Measurements from ENCODE around the gene NOXO1.

DNA sequence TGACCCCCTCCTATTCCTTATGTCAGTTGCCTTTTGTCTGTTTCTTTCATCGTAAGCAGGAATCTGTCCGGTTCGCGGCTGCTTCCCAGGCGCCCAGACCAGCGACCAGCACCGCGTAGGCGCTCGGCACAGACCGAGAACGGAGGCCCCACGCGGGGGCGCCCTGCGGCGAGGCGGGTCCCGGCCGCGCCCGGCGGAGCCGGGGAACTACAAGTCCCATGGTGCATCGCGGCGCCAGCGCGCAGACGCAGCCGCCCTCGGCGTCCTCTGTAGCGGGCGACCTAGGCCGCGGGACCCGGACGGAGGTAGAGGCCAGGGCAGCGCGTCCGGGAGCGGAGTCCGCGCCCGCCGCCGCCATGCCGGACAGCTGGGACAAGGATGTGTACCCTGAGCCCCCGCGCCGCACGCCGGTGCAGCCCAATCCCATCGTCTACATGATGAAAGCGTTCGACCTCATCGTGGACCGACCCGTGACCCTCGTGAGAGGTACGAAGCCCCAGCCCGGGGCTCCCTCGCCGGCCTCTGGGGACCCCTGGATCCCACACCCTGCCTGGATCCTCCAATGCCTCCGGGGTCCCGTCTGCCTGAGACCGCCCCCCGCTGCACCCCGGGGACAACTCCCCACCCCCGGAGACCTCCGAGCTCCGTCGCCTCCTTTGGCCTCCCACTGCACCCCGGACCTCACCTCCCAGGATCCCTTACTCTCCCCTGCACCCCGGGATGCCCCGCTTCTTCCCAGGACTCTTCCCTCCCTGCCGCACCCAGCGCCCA is 21.8 kb downstream of the NOXO1 start, which contains the start of gene NDUFB10:
- TF ChIP-seq CTCF (IDR thresholded peaks at IDR 0.05; ENCODE audit: poor library complexity) (peak; percentile 68), EZH2 (IDR thresholded peaks at IDR 0.05; ENCODE audit: borderline replicate concordance) (no peak)
